Mucosa of gallbladder (tissue), 1 donor: ENCODE measurements around the gene SWT1. TPM values are rescaled to one million over a fixed set of nuclear protein-coding genes. Genes with fewer than 3 reads are reported as not detected.
"Not testable (repeated sequence)": the region's sequence is repeated elsewhere in the genome, so short reads cannot be mapped to it uniquely, and the experiment has no call there.

ENCODE experiments used
- DNase-seq: peaks from one replicate; pipeline ENCODE4 v3.0.0-alpha.2; 2020; ENCODE audit warnings: low spot score
- total RNA-seq: library from RNA; stranded (reverse); gene quantifications from one replicate; pipeline ENCODE4 v1.2.1, GENCODE V29; 2021
- donor health status: DM: no; HTN: no; CAD: no.

The SWT1 gene
- total RNA-seq, 1 donor from 2014 or later = 5.6 TPM

DNA sequence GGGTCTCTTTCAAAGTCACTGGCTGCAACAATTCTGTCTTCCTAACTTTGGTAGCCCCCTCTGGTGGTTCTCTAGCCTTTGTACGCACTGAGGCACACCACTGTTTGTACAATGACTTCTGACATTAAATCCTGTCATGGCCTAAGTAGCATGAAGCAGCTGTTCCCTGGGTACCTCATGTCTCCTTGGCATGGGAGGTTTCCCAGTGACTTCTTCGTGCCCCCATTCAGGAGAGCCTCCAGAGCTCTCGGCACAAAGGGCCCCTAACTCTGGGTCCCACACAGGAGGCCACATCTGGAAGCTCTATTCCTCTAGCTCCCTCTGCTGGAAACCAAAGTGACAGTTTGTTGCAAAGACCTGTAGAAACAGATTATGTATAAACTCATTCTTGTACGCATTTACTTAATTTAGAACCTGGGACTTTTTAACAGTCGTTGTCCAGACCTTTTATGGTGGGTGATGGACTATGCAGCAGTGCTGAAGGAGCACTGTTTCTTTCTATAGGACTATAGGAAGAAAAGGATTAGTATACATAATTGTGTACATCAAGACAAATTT is 13.4 kb downstream of the SWT1 start:
- DNase-seq = peak; percentile 18

DNA sequence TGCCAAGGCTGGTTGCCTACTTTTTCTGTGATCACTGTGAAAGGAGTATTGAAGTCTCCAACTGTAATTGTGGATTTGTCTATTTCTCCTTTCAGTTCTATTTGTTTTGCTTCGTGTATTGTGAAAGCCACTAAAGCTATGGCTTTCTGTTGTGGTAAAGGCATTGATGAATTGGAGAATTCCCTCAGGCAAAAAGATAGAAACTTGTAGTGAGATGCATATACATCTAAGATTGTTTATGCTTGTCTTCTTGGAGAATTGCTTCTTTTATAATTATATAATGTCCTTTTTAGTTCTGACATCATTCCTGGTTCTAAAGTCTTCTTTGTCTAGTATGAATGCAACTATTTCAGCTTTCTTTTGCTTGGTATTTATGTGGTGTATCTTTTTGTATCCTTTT is 36.8 kb downstream of the SWT1 start:
- DNase-seq = no peak

DNA sequence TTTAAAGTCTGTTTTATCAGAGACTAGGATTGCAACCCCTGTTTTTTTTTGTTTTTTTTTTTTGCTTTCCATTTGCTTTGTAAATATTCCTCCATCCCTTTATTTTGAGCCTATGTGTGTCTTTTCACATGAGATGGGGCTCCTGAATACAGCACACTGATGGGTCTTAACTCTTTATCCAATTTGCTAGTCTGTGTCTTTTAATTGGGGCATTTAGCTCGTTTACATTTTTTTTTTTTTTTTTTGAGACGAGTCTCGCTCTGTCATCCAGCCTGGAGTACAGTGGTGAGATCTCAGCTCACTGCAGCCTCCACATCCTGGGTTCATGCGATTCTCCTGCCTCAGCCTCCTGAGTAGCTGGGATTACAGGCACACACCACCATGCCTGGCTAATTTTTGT is 41.7 kb downstream of the SWT1 start:
- DNase-seq = not testable (repeated sequence)

DNA sequence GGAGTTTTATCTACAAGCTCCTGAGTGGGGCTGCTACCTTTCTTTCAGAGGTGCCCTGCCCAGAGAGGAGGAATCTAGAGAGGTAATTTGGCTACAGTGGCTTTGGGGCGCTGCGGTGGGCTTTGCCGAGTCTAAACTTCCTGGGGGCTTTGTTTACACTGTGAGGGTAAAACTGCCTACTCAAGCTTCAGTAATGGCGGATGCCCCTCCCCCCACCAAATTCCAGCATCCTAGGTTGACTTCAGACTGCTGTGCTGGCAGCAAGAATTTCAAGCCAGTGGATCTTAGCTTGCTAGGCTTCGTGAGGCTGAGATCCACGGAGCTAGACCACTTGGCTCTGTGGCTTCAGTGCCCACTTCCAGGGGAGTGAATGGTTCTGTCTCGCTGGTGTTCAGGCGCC is 43.9 kb downstream of the SWT1 start:
- no peak for DNase-seq

DNA sequence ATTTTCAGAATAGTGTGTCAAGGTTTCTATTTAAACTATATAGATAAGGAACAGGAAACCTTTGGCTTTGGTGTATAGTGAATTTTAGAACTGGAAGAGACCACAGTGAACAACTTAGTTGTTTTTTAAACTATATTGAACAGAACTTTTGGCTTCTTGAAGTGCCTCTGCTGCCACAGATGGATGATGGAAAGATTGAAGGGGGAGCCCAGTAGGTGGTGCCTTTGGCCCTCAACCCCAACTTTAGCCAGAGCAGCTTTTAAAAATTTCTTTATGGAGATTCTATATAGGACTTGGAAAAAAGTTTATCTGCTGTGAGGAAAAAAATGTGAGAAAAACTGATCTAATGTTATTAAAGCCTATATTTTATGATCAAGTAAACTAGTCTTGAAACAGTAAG is 50.2 kb downstream of the SWT1 start:
- DNase-seq = no peak

GRCh38 chr1:185207980-185208602 is 51.1 kb downstream of the SWT1 start:
- no peak for DNase-seq

DNA sequence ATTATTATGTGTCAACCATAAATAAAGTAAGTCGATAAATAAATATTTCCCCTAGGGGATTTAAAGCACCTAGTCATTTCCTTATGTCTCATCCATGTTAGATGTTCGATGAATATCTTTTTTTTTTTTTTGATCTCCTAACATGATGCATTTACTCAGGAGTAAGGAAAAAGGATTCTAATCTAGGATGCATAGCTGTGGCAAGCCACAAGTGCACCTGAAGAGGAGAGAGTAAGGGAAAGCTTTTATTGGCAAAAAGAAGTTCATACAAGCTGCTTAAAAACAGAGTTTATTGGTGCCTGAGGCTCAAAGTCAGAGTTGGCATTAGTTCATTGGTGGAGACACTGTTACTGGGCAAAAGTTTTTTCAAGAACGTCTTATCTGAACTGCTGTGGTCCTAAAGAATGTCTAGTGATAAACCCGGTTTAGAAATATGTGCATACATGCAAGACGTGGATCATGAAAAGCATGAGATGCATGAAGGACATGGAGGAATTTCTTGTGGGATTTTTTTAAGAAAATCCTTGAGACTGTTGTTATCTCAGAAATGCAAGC is 51.7 kb downstream of the SWT1 start:
- DNase-seq = no peak

DNA sequence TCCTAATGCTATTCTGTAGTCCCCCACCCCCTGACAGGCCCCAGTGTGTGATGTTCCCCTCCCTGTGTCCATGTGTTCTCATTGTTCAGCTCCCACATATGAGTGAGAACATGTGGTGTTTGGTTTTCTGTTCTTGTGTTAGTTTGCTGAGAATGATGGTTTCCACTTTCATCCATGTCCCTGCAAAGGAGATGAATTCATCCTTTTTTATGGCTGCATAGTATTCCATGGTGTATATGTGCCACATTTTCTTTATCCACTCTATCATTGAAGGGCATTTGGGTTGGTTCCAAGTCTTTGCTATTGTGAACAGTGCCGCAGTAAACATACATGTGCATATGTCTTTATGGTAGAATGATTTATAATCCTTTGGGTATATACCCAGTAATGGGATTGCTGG is 52.4 kb downstream of the SWT1 start:
- not testable (repeated sequence) for DNase-seq

DNA sequence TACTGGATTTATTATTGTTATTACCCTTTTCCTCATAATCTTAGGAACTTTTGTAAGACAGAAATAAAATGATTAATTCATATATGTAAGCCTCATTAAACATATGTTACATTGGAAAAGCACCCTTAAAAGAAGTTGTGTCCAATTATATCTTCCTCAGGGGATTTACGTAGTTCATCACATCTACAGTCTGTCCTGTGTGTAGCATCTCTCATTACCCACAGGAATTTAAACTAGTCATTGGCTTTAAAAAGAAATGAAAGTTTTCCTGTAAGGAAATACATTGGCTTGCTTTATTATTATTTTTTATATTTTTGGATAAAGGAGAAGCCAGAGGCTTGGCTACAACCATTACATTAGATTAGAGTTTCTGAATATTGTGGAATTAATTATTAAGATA is 56.1 kb downstream of the SWT1 start:
- DNase-seq = no peak

DNA sequence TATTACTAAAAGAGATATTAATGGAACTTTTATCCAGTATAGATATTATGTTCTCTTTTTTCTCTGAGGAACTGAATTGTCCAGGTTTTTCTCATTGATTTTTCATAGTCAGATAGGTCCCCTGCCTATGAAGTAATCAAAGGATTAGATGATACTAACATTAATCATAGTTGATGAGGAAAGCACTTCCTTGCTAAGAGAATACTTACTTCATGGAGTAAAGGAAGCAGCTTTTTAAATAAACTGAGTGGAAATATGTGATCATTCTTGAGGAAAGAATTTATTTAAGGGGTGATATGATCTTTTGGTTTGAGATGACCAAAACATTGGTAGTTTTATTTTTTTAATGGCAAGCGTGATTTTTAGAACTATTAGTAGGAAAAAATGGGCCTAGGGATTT is 58.9 kb downstream of the SWT1 start:
- DNase-seq = no peak

DNA sequence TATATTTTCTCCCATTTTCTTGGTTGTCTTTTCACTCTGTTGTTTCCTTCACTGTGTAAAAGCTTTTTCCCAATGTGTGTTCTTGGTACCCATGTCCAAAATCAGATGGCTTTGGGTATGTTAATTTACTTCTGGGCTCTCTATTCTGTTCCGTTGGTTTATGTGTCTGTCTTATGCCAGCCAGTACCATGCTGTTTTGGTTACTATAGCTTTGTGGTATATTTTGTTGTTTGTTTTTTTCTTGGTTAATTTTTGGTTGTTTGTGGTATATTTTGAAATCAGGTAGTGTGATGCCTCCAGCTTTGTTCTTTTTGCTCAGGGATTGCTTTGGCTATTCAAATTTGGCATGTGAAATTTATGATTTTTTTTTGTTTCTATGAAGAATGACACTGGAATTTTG is 67.2 kb downstream of the SWT1 start:
- no peak for DNase-seq

DNA sequence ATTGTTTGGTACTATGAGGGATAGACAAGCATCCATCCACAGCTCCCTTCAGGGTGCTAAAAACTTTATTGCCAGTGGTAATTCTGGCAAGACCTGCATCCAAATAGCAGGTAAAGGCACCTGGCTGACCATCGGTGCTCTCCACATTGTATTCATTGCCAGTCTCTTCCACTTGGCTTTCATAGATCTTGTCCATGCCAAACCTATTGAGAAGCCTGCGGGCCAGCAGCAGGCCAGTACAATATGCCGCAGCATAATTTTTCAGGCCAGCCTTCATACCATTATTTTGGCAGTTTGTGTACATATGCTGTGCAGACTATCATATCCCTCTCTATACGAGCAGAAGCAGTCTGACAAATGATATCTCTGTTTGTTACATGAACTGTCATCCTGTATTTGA is 70.2 kb downstream of the SWT1 start:
- no peak for DNase-seq

GRCh38 chr1:185228979-185229378 is 72.0 kb downstream of the SWT1 start:
- no peak for DNase-seq

DNA sequence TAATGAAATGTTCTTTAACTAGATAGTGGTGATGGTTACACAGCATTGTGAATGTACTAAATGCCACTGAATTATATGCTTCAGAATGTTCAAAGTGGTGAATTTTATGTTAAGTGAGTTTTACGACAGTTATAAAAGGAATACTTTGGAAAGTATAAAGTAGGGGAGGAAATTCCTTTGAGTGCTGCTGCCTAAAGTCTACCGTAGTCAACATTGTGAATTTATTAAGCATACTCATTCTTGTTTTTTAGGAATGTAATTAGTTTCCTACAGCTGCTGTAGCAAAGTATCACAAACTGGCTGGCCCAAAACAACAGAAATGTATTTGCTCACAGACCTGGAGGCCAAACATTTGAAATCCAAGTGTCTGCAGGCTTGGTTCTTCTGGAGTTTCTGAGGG is 73.0 kb downstream of the SWT1 start:
- DNase-seq = no peak

DNA sequence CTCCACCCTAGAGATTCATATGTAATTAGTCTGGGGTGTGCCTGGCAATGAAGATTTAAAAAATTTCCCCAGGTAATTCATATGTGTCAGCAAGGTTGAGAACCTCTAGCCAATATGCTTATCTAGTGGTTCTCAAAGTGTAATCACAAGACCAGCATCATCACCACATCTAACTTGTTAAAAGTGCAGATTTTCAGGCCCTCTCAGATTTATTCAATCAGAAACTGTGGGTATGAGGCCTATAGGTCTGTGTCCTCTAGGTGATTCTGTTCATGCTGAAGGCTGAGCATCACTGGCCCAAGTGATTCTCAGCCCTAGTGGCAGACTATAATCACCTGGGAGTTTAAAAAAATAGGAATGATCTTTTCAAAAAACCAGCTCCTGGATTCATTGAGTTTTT is 75.9 kb downstream of the SWT1 start:
- no peak for DNase-seq

DNA sequence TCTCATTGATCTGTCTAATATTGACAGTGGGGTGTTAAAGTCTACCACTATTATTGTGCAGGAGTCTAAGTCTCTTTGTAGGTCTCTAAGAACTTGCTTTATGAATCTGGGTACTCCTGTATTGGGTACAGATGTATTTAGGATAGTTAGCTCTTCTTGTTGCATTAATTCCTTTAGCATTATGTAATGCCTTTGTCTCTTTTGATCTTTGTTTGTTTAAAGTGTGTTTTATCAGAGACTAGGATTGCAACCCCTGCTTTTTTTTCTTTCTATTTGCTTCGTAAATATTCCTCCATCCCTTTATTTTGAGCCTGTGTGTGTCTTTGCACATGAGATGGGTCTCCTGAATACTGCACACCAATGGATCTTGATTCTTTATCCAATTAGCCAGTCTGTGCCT is 77.2 kb downstream of the SWT1 start:
- not testable (repeated sequence) for DNase-seq

DNA sequence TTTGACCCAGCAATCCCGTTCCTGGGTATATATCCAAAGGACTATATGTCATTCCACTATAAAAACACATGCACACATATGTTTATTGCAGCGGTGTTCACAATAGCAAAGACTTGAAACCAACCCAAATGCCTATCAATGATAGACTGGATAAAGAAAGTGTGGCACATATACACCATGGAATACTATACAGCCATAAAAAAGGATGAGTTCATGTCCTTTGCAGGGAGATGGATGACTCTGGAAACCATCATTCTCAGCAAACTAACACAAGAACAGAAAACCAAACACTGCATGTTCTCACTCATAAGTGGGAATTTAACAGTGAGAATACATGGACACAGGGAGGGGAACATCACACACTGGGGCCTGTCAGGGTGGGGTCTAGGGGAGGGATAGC is 80.2 kb downstream of the SWT1 start:
- DNase-seq = not testable (repeated sequence)

- DNase-seq = no peak
These were observed 80.7 kb downstream of the SWT1 start for GRCh38 chr1:185237661-185238060.

DNA sequence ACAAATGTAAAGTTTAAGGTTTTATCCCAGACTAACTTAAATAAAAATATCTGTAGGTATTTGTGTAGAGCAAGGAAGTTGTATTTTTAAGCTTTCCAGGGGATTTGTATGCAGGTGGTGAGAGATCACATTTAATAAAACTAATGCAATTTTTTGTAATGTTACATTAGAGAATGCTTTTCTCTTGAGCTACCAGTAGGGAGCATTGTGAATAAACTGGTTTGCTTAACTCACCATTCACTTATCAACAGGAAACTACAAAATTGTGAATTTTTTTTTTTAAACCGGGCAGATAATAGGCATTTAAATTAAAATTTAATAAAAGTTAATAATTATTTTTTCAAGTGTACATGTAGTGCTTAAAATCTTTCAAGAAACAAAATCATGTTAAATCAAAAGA is 81.5 kb downstream of the SWT1 start:
- no peak for DNase-seq

- DNase-seq = no peak
These were observed 82.9 kb downstream of the SWT1 start for GRCh38 chr1:185239861-185240260.

- no peak for DNase-seq
These were observed 84.2 kb downstream of the SWT1 start for GRCh38 chr1:185241127-185241526.

- no peak for DNase-seq
These were observed 87.2 kb downstream of the SWT1 start for GRCh38 chr1:185244015-185244747.

DNA sequence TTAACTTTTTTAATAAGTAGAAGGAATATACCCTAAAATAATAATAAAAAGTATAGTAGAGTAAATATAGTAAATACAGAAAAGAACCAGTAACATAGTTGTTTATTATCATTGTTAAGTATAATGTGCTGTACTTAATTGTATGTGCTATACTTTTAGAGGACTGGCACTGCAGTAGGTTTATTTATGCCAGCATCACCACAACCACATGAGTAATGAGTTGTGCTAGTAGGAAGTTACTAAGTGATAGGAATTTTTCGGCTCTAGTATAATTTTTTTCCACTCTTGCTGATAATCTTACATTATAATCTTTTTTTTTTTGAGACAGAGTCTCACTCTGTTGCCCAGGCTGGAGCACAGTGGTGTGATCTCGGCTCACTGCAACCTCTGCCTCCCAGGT is 88.5 kb downstream of the SWT1 start:
- DNase-seq = no peak
